ENCODE measurements around the gene VPS25. TPM values are rescaled to one million over a fixed set of nuclear protein-coding genes. Genes with fewer than 3 reads are reported as not detected.

VPS25 gene
- total RNA-seq, 2 donors from 2014 or later, result 86.9 to 105 TPM

DNA sequence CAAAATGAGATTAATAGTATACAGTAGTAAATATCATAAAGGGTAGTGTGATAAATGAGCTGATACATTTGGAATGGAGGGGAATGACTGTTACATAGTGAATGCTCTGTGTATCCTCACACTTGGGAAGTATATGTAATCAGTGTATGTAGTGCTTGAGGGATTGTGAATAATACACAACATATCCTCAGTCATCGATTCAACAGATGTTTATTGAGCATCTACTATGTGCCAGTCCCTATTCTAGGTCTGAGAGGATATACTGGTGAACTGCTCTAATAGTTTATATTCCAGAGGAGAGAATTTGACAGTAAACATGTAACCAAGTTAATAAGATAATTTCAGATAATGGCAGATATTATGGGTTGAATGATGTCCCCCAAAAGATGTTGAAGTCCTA is 54.2 kb downstream of the VPS25 start:
- Histone ChIP-seq H3K27ac (no peak overlapping the region), H3K9ac (ENCODE audit: low read depth in 2 of 2, low read length in 2 of 2) (no peak overlapping the region), H3K27me3 (no peaks in the 10 kb centered on the region), H3K36me3 (no peaks in the 10 kb centered on the region), H3K9me3 (no peaks in the 10 kb centered on the region), H3K4me3 (no peak overlapping the region), H3K4me1 (peaks cover 16% of the 10 kb centered on the region)
- DNase-seq, result no peak
- intact Hi-C loops (cut with DNase I), result no loop called here
- TF ChIP-seq, protein P1, sequence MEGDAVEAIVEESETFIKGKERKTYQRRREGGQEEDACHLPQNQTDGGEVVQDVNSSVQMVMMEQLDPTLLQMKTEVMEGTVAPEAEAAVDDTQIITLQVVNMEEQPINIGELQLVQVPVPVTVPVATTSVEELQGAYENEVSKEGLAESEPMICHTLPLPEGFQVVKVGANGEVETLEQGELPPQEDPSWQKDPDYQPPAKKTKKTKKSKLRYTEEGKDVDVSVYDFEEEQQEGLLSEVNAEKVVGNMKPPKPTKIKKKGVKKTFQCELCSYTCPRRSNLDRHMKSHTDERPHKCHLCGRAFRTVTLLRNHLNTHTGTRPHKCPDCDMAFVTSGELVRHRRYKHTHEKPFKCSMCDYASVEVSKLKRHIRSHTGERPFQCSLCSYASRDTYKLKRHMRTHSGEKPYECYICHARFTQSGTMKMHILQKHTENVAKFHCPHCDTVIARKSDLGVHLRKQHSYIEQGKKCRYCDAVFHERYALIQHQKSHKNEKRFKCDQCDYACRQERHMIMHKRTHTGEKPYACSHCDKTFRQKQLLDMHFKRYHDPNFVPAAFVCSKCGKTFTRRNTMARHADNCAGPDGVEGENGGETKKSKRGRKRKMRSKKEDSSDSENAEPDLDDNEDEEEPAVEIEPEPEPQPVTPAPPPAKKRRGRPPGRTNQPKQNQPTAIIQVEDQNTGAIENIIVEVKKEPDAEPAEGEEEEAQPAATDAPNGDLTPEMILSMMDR (IDR thresholded peaks at IDR 0.05), result no peak

Small RNA genes lying within 50 kb of the gene (microRNA-seq; reads per million reads assigned to microRNA genes)
- 1.7 reads per million for gene MIR6781

Other genes starting within 250 kb of the VPS25 start
- 10 to 100 TPM; 27.8 to 38.6 TPM for gene NAGLU, start 237.2 kb upstream of the VPS25 start, total RNA-seq
- 1 to 10 TPM in 1 of 2 donors, under 1 TPM in 1; 0.88 to 1.7 TPM for gene HSD17B1, start 220.5 kb upstream of the VPS25 start, total RNA-seq
- gene COASY, start 211.3 kb upstream of the VPS25 start, total RNA-seq, result 100 to 1,000 TPM in 1 of 2 donors, 10 to 100 TPM in 1; 94.2 to 176 TPM
- gene MLX, start 206.3 kb upstream of the VPS25 start, total RNA-seq, result 10 to 100 TPM; 79.6 to 83.0 TPM
- 10 to 100 TPM in 1 of 2 donors, 1 to 10 TPM in 1; 2.2 to 11.6 TPM for gene PSMC3IP, start 195.7 kb upstream of the VPS25 start, total RNA-seq
- gene RETREG3, start 164.1 kb upstream of the VPS25 start, total RNA-seq, result 10 to 100 TPM; 49.2 to 60.3 TPM
- gene TUBG1, start 163.8 kb upstream of the VPS25 start, total RNA-seq, result 10 to 100 TPM; 32.3 to 86.9 TPM
- gene TUBG2, start 114.2 kb upstream of the VPS25 start, total RNA-seq, result 1 to 10 TPM; 5.6 to 7.7 TPM
- 10 to 100 TPM; 14.6 to 17.6 TPM for gene PLEKHH3, start 96.5 kb upstream of the VPS25 start, total RNA-seq
- under 1 TPM; 0.56 to 0.86 TPM for gene CCR10, start 91.6 kb upstream of the VPS25 start, total RNA-seq
- gene CNTNAP1, start 90.9 kb upstream of the VPS25 start, total RNA-seq, result 1 to 10 TPM; 1.5 to 5.0 TPM
- gene EZH1, start 28.4 kb upstream of the VPS25 start, total RNA-seq, result 10 to 100 TPM; 15.9 to 20.3 TPM
- 1 to 10 TPM; 3.5 to 8.4 TPM for gene RAMP2, start 12.2 kb upstream of the VPS25 start, total RNA-seq
- gene WNK4, start 7.2 kb downstream of the VPS25 start, total RNA-seq, result 10 to 100 TPM; 32.6 to 54.6 TPM
- 100 to 1,000 TPM; 167 to 219 TPM for gene COA3, start 25.3 kb downstream of the VPS25 start, total RNA-seq
- gene CNTD1, start 25.4 kb downstream of the VPS25 start, total RNA-seq, result under 1 TPM in 1 of 2 donors, not detected in 1; 0.61 TPM
- gene BECN1, start 50.8 kb downstream of the VPS25 start, total RNA-seq, result 100 to 1,000 TPM; 118 to 145 TPM
- 100 to 1,000 TPM in 1 of 2 donors, 10 to 100 TPM in 1; 86.4 to 163 TPM for gene PSME3, start 59.9 kb downstream of the VPS25 start, total RNA-seq
- gene AOC2, start 71.1 kb downstream of the VPS25 start, total RNA-seq, result 1 to 10 TPM in 1 of 2 donors, under 1 TPM in 1; 0.32 to 1.1 TPM
- 10 to 100 TPM in 1 of 2 donors, 1 to 10 TPM in 1; 5.3 to 28.3 TPM for gene AOC3, start 77.8 kb downstream of the VPS25 start, total RNA-seq
- under 1 TPM in 1 of 2 donors, not detected in 1; 0.40 TPM for gene G6PC1, start 127.3 kb downstream of the VPS25 start, total RNA-seq
- 10 to 100 TPM; 19.8 to 34.3 TPM for gene AARSD1, start 191.0 kb downstream of the VPS25 start, total RNA-seq
- gene PTGES3L, start 206.6 kb downstream of the VPS25 start, total RNA-seq, result 1 to 10 TPM; 1.5 to 2.4 TPM
- 10 to 100 TPM; 18.7 to 22.3 TPM for gene RUNDC1, start 207.1 kb downstream of the VPS25 start, total RNA-seq
- gene RPL27, start 225.0 kb downstream of the VPS25 start, total RNA-seq, result 100 to 1,000 TPM; 707 to 851 TPM
- gene IFI35, start 233.3 kb downstream of the VPS25 start, total RNA-seq, result 10 to 100 TPM; 25.9 to 27.9 TPM
- gene VAT1, start 248.9 kb downstream of the VPS25 start, total RNA-seq, result 10 to 100 TPM; 33.2 to 61.5 TPM